Stimulated activated CD8-positive, alpha-beta memory T cell treated with anti-CD3 and anti-CD28 coated beads, Interleukin-7, amount 100 ng/mL, for 24 hours (primary cell): ENCODE data around the gene GRK2.

Experiments
- DNase-seq: peaks from one replicate; pipeline ENCODE4 v3.0.0-alpha.2; 2020; ENCODE audit warnings: low read depth

Gene GRK2

DNA sequence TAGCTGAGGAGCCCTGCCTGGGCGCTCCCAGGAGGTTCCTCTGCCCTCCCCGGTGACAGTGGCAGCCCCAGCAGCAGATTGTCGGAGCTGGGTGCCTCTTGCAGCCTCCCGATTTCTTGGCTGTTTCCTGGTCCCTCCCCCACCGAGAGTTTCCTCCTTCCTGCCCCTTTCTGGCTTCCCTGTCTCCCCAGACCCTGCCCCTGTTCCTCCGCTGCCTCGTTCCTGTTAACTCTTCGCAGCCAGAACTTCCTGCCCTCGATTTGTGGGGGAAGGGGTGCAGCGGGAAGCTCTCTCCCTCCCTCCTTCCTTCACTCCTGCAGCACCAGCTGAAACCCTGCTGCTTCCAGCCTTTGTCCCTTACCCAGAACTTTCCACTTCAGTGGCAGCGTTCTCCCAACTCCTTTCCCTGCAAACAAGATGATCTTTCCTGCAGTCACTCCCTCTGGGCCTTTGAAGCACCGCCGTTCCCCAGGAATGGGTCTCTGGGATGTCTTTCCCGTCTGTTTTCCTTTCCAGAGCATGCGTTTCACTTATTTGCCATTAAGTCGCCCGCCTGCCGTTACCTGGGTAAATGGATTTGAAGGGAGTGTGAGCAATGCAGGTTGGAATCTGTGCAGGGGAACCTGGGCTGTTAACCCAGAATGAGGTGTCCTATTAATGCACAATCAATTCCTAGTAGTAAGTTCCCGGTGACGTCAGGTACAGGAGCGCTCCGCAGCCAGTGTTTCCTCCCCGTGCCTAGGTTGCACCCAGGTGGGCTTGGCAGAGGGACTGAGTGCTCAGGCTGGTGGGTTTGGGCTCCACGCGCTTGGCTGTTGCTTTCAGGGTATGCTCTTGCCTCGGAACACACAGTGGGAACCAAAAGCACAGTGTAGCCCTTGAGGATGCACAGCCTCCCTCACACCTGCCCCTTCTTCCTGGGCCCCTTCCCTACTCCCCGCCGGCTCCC, 4.3 kb downstream of the GRK2 start:
- DNase-seq, result no peak

DNA sequence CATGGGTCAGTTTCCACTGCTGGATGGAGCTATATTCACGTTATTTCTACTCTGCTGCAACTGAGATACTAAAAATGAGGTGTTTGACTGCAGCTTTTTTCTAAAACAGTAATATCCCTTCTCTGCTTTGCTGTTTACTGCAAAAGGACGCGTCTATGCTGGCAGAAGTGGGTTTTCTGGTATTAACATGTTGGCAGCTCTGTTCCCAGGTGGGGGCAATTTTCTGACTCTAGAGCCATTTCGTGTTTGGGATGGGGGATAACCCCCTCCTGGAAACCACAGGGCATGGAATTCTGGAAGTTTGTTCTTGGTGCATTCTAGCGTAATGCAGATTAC, 4.9 kb downstream of the GRK2 start:
- no peak for DNase-seq

DNA sequence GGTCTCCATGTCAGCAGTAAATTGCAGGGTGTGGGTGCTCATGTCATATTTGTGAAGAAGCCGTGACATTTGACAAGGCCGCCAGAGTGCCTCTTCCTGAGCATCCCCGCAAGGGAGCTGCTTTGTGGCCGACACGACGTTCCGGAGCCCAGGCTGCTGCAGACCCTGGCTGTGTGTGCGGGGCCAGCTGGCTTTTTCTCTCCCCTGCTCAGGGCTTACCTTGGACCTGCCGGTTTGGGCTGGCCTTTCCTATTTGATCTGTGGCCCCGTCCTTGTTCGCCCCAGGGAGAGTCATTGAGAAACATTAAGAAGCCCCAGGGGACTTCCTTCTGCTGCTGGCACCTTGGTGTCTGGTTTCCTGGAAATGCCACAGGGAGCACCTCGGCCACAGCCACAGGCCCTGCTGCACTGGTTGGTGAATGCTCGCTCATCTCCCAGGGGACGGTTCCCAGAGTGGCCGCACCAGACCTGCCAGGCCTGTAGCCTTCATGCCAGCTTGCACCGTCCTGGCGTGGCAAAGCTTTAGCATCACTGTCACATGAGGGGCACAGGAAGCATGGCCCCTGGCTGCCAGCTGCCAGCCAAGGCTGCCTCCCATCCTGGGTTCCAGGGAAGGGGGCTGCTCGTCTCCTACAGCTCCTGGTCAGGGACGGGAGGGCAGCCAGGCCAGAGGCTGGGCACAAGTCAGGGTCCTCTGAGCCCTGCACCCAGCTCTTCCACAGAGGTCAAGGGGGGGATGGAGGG, 5.4 kb downstream of the GRK2 start:
- DNase-seq, result no peak

DNA sequence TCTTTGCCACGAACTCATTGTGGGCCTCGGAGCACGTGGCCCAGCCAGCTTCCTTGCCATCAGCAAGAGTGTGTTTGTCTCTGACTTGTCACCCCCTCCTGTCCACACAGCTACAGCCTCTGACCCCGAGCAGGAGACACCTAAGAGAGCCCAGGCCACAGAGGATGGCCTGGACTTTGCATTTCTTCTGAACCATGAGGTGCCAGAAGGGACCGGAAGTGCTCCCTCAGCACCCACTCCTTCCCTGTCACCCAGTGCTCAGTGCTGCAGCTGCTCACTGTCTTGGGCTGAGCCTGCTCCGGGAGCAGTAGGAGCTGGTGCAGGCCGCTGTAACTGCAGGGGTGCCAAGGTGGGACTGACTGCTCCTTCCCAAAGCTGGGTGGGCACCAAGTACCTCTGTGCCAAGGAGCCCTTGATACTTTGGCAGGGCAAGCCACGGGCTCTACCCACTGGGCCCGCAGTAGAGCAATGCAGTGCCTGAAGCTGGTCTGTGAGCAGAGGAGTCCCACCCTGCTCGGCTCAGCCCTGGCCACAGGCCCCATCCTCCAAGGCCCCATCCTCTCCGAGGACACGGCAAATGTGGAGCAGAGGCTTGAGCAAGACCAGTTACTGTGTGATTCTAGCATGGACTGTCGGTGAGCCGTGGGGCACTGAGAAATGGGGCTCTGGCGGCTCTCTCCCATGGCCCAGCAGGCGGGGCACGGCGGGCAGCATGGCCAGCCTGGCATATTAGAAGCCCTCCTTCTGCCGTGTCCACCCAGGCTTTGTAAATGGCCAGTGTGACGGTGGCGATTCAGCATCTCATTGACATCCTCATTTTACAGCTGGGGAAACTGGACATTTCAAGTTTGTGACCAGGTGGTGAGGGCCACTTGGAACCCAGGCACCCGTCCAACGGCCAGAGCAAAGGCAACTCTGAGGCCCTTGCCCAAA, 6.3 kb downstream of the GRK2 start:
- no peak for DNase-seq

DNA sequence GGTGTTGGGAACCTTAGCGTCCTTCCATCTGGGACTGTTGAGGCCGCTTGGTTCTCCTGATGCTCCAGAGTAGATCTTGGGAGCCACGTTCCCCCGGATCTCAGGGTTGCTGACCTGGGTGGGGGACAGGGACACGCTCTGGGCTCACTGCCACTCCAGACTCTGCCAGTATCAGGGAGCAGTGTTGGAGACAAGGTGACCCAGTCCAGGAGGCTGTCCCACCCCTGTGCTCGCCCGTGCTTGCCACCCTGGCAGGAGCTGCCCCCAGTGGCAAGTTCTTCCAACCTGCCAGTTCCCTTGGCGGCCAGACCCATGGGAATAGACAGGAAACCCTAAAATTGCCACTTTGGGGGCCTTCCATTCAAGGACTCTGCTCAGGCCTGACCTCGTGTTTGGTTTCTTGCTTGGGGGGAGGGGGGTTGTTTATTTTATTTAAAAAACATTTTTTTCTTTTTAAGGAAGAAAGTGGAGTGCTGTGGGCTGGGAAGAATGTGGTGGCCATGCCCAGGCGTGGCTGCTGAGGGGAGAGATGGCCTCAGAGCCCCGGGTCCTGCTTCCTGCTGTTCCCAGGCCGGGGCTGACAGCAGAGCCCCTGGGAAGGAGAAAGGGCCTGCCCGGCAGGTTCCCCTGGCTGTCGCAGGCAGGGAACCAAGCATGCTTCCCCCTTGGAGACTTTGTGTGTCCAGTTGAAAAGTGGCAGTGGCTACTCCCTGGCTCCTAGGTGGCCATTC, 7.2 kb downstream of the GRK2 start:
- no peak for DNase-seq

DNA sequence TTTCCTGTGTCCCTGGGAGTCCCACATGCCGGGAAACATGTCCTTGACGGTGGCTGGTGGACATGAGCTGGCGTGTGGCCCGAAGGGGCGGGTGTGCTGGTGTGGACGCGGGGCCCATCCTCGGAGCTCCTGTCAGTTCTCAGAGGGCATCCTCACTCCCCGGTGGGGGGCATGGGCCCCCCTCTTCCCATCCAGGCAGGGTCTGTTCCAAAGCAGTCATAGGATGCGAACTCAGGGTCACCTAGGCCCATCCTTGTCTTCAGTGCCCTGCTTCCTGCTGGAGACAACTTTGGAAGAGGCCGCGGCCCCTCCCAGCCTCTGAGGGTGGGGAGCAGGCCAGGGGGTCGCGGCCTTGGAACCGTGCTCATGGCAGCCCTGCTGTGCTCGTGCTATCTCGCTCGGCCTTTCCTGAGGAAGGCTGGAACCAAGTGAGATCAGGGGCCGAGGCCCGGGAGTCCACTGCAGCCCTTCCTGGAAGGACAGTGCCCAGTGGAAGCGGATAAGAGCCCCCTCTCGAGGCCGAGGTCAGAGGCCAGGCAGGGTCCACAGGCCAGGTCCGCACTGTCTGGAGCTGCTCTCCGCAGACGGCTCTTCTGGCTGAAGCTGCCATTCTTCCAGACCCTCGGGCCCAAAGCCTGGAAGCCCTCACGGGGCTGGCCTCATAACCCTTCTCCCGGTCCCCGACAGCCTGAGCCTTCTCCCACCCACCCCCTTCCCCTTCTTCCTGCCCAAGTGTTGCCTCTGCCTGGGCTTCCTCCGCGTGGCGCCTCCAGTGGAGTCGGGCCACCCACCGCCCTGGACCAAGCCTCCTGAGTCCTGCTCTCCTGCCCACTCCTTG, 8.7 kb downstream of the GRK2 start:
- DNase-seq, result no peak

DNA sequence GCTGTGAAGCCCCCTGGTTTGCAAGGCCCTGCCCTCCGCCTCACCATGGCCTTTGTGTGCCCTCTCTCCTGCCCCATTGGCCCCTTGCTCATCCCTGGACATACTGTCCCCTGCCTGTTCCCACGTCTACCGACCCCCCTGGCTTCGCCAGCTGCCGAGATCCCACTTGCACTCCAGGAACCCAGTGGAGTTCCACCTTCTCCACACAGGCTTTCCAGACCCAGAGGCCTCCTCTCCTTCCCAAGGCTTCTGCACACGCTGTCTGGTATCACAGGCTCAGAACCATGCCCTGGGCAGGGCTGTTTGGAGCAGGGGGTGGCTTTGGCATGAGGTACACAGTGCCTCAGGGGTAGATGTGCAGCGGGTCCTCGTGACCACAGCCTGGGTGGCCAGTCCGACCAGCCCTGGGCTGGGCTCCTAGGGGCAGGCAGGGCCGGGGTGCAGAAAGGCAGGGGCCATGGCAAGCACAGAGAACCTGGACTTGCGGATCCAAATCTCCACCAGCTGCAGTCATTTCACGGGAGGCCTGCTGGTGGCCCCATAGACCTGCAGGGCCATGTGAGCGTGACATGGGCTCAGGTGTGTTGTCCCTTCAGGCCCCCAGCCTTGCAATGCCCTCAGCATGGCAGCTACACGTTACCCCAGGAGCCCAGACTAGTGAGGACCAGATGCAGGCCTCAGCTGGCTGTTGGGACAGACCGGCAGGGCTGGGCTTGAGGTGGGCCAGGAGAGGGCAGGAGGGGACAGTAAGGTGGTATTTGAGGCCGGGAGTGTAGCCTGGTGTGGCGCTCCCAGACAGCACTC, 9.5 kb downstream of the GRK2 start:
- no peak for DNase-seq

DNA sequence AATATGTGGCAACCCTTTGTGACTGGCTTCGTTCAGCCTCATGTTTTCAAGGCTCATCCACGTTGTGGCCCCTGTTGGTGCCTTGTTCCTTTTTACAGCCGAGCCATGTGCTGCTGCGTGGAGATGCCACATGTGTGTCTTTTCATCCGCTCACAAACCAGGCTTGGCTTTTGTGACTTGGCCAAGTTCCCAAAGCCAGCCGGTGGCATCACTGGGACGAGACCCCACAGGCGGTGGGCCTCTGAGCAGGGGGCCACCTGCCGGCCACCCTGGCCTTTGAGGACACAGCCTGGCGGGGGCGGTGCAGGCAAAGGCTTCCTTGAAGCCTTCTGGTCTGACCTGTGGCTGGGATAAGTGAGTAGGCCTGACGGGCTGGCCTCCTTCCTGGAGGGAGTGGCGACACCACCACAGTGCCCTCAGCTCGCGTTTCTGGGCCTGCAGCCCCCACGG, 10.5 kb downstream of the GRK2 start:
- DNase-seq, result no peak

DNA sequence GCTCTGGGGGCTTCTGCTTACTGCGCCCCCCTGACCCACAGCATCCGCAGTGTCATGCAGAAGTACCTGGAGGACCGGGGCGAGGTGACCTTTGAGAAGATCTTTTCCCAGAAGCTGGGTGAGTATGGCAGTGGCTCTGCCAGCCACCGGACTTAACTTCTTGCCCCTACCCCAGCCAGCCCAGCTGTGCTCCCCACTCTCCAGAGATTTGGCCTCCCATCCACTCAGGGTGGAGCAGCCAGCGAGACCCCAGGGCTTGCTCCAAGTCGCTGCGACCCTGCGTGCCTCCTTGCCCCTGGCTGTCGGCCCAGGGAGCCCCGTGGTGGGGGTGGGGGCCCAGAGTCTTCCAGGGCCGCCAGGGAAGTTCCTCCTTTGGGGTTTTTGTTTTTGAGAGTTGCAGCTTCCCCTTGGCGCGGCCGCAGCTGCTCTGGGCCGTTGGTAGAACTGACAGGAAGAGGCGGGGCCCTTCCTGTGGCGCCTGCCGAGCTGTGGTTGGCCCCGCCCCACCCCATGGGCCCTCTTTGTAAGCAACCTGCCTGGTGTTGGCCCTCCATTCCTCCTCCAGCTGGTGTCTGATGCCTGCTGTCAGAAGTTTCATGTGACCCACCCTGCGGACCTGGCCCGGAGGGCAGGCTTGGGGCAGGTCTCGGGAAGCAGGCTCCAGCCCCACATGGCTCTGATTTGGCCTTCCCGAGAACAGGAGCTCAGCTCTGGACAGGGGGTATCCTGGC, 11.1 kb downstream of the GRK2 start:
- DNase-seq, result peak; percentile 74

DNA sequence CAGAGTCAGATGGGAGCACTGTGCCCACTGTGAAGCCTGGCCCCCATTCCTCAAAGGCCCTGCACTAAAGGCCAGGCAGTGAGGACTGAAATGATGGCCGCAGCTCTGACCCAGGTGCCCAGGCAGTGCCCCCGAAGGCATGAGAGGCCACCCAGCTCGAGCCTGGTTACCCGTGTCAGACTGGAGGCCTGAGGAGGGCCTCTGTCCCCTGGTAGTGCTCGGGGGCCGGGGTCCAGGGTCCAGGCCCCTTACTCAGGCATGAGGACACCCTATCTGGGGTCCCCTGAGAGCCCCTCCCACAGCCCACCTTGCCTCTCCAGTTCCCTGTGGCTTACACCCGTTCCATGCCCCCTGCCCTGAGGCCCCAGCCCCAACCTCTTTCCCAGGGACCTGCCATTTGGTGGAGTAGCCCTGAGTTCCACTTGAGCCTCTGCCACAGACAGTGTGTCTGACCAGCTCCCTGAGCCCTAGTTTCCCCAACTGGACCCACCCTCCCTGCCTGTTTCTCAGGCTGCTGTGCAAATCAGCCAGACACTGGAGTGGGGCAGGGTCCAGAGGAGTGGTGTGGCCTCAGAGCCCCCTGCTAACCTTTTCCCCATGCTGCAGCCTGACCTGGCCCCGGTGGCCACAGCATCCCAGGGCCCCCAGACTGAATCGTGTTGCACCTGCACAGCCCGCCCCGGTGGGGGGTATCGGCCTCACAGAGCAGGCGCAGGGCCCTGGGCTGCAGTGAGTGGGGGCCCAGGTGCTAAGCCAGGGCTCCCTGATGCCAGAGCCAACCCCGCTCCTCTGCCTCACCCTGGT, 12.1 kb downstream of the GRK2 start:
- DNase-seq, result no peak

DNA sequence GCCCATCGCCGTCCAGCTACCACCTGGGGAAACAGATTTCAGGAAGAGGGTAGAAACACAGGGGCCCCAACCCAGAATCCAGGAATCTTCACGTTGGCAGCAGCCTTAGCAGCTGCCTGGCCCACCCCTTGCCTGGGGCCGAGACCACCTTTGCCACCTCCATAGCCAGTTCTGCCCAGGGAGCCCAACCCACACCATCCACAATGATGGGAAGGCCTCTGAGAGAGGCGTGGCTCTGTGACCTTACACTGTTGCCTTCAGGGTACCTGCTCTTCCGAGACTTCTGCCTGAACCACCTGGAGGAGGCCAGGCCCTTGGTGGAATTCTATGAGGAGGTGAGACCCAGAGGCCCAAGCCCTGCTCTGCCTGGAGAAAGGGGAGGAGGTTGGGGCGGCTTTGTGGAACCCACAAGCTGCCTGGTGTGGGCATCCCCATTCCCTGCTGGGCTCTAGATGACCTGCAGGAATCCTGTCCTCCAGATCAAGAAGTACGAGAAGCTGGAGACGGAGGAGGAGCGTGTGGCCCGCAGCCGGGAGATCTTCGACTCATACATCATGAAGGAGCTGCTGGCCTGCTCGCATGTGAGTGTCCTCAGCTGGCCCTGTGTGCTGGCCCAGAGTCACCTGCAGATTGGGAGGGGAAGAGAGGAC, 12.8 kb downstream of the GRK2 start:
- DNase-seq, result no peak

DNA sequence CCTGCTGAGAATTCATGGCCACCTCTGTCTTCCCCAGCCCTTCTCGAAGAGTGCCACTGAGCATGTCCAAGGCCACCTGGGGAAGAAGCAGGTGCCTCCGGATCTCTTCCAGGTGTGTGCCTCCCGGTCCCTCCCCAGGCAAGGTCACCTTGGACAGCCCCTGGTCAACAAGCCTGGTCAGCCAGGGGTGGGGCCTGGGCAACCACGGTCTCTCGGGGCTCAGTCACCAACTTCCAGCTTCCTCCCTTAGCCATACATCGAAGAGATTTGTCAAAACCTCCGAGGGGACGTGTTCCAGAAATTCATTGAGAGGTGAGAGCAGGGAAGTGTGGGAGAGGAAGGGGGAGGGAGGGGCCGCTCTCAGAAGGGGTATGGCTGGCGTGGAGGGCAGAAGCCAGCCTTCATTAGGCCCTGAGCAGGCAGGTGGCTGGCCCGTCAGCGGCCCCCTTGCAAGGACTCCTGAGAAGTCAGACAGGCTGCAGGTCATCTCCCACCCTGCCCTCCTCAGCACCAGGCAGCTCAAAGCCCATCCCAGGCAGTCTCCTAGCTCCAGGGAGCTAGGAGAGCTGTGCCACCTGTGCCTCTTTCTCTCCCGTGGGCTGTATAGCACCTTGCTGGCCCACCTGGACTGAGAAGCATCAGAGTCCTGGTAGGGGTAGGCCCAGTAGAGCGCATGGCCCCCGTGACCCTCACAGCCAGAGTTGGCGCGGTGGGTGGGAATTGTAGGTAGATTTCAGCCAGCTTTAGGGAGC, 13.5 kb downstream of the GRK2 start:
- DNase-seq, result no peak

DNA sequence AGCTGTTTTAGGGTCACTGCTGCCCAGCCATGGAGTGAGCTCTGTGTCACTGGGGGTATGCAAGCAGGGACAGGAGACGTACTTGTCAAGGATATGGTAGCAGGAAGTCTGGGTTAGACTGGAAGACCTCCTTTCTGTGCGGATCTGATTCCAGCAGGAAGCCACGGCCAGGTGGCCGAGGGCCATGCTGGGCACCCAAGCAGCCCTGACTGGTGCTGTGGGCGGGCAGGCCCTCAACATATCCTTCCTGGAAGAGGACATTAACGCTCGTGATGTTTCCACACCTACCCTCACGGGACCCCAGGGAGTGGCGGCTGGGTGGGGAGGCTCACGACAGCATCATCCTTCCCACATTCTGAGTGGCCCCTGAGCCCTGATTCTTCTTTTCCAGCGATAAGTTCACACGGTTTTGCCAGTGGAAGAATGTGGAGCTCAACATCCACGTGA, 14.1 kb downstream of the GRK2 start:
- DNase-seq, result no peak

DNA sequence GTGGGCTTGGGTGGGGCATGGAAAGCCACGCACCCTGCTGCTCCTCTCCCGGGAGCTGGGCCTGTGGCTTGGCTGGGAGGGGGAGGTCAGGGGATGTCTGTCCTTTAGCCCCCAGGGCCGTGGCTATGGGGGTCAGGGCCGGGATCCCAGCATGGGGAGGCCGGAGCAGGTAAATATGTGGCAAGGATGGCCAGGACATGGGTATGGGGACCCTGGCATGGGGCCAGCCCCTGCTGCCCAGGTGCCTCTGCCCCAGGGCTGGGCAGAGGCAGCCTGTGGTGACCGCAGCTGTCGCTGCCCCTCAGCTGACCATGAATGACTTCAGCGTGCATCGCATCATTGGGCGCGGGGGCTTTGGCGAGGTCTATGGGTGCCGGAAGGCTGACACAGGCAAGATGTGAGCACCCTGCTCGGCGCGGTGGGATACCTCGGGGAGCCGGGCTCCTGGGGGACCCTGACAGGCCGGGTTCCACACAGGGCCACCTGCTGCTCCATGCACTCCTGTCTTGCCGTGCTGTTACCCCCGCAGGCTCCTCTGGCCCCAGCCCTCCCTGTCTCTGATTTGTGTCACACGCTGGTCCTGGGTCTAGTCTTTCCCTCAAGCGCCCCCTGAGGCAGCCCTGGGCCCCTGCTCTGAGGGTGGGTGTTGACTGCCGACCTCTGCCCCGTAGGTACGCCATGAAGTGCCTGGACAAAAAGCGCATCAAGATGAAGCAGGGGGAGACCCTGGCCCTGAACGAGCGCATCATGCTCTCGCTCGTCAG, 14.7 kb downstream of the GRK2 start:
- DNase-seq, result no peak

DNA sequence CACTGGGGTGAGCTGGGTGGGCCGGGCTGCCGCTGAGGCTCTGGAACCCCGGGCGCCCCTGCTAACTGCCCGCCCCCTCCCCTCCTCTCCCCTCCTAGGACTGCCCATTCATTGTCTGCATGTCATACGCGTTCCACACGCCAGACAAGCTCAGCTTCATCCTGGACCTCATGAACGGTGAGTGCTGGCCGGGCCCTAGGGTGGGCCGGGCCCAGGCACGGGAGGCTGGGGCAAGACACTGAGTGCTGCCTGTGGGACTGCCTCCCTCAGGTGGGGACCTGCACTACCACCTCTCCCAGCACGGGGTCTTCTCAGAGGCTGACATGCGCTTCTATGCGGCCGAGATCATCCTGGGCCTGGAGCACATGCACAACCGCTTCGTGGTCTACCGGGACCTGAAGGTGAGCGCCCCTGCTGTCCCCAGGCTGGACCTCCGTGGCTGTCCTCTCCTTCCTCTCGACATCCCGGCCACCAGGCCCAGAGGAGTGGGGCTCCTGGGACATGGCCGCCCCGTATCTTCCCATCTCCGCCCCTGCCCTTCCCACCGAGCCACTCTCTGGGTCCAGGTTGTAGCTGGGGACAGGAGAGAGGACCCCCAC, 15.4 kb downstream of the GRK2 start:
- DNase-seq, result no peak
